ENCODE measurements around the gene TGM3.

The TGM3 gene

GRCh38 chr20:2281563-2281962 is 14.2 kb upstream of the TGM3 start:
- Histone ChIP-seq H3K4me3 (no peak overlapping the region), H3K27ac (peak overlapping the region in 1 of 21 experiments; percentile 76)

GRCh38 chr20:2282181-2282580 is 13.6 kb upstream of the TGM3 start:
- H3K27ac ChIP-seq: peak overlapping the region in 1 of 21 experiments; percentile 76
- no peak overlapping the region for H3K4me3 ChIP-seq

DNA sequence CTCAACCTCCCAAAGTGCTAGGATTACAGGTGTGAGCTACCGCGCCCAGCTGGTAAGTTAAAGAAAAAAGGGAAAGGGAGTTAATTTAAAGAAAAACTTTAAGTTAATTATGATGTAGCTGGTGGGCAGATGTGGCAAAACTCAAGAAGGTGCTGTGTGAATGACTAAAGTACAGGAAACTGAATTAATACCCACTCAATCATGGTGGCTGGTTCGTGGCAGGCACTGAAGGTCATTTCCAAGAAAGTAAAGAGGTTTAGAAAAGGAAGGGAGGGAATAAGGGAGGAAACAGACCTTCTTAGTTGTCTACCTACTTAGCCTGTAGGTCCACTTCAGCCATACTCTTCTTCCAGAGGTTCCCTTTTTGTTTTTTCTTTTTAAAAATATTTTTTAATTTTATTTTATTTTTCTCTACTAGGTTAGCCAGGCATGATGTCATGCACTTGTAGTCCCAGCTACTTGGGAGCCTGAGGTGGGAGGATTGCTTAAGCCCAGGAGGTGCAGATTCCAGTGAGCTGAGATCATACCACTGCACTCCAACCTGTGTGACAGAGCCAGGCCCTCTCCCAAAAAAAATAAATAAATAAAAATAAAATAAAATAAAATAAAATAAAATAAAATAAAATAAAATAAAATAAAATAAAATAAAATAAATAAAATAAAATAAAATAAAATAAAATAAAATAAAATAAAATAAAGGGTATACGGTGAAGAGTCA is 11.9 kb upstream of the TGM3 start:
- Histone ChIP-seq H3K4me3 (no peak overlapping the region), H3K27ac (peak overlapping the region in 1 of 21 experiments; percentile 76)

GRCh38 chr20:2285193-2285592 is 10.6 kb upstream of the TGM3 start:
- H3K27ac ChIP-seq: peak overlapping the region in 1 of 21 experiments; percentile 8
- no peak overlapping the region for H3K4me3 ChIP-seq

DNA sequence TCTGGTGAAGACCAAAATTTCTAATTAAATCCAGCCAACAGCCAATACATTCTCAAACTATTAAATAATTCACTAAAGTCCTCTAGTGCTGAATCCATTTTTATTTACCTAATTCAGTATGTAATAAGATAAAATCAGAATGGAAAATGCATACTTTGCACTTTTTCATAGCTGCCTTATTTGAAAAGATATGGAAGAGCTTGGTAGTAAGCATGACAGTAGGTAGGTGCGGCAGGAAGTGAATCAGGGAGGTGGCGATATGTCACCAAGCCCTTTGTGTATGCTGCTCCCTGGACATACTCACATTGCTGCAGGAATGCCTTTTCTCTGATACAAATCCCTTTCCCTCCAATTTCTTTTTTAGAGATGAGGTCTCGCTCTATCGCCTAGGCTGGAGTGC is 10.2 kb upstream of the TGM3 start:
- H3K27ac ChIP-seq: no peak overlapping the region
- H3K4me3 ChIP-seq: no peak overlapping the region

GRCh38 chr20:2287504-2287903 is 8.3 kb upstream of the TGM3 start:
- Histone ChIP-seq H3K4me3 (no peak overlapping the region), H3K27ac (no peak overlapping the region)

DNA sequence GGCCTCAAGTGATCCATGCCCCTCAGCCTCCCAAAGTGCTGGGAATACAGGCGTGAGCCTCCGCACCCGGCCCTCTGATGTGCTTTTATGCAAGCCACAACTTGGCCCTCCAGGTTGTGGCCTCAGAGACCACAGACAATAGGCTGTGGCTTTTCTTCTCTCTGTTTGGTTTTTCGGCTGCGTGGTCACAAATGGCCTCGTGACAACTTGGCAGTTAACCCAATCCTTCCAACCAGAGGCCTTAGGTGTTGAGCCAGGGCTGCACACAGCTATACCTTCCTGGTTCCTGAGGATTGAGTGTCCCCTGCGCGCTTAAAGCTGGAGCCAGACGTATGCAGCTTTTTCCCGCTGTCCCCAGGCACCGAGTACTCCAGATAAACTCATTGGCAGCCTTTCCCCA is 6.3 kb upstream of the TGM3 start:
- H3K4me3 ChIP-seq: no peak overlapping the region
- peak overlapping the region in 6 of 21 experiments; percentile 5 to 57 (median 40) for H3K27ac ChIP-seq

- H3K4me3 ChIP-seq: no peak overlapping the region
- H3K27ac ChIP-seq: no peak overlapping the region
Measured at GRCh38 chr20:2290486-2290885, 5.3 kb upstream of the TGM3 start.

DNA sequence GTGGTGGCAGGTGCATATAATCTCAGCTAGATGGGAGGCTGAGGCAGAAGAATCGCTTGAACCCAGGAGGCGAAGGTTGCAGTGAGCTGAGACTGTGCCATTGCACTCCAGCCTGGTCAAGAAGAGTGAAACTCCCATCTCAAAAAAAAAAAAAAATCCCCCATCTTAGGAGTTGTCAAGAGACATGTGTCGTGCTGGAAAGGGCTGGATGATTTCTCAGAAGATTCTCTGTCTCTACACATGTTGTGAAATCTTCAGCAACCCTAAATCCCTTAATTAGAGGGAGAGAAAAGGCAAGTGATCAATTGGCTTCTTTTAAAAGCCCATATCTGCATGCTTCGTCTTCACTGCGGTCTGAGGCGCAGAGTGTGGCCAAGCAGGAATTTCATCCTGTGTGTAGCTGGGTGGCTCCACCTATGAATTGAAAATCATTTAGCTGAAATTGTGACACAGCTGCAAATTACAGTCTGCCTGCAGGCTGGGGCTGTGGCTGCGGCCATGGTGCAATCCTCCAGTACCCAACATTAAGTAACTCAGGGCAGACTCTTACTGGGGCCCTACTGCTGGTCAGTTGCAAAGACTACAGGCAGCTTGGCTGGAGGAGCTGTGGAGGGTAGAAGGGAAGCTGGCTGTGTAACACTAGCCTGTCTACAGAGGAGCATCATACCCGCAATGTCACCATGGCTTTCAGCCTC is 3.2 kb upstream of the TGM3 start:
- H3K27ac ChIP-seq: peak overlapping the region in 4 of 21 experiments; percentile 2 to 69 (median 20)

DNA sequence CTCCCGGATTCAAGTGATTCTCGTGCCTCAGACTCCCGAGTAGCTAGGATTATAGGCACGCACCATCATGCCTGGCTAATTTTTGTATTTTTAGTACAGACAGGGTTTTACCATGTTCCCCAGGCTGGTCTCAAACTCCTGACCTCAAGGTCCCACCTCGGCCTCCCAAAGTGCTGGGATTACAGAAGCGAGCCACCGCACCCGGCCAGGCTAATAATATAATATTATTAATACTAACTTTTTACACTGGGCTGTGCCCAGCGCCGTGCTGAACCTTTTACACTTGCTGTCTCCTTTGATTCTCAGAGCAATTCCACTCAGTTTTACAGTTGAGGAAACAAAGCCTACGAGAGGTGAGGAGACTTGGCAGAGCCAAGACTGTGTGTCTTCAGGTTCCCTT is 2.3 kb upstream of the TGM3 start:
- H3K27ac ChIP-seq: peak overlapping the region in 3 of 21 experiments; percentile 14 to 69 (median 26)

More for the DNA sequence above, 3.2 kb upstream of the TGM3 start:
- no peak overlapping the region for H3K4me3 ChIP-seq

DNA sequence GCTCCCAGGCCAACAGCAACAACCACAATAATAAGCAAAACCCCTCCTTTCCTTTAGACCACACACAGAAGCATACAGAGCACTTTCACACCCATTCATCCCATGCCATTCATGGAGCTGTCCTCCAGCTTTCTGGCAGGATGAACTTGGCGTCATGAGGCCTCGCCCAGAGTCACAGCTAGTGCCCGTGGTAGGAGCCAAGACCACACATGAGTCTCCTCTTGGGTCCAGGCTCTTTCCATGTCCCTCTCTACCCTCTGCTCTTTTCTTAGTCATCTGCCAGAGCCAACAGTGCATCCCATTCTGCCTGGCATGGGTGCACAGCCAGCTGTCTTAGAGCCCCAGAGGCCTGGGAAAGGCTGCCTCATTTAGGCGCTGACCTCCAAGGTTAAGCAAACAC is 1.8 kb upstream of the TGM3 start:
- Histone ChIP-seq H3K27ac (peak overlapping the region in 2 of 21 experiments; percentile 14 to 69), H3K4me3 (no peak overlapping the region)

More for the DNA sequence above, 2.3 kb upstream of the TGM3 start:
- H3K4me3 ChIP-seq: no peak overlapping the region

- H3K4me3 ChIP-seq: peak overlapping the region in 1 of 7 experiments; percentile 30
- H3K27ac ChIP-seq: peak overlapping the region in 3 of 21 experiments; percentile 63 to 74 (median 74)
Measured at GRCh38 chr20:2295286-2295685, 515 bp upstream of the TGM3 start.

GRCh38 chr20:2296524-2297356 is 939 bp downstream of the TGM3 start:
- H3K27ac ChIP-seq: peak overlapping the region in 5 of 21 experiments; percentile 55 to 77 (median 74)
- H3K4me3 ChIP-seq: peak overlapping the region in 2 of 7 experiments; percentile 15 to 30

GRCh38 chr20:2297357-2297728 is 1.5 kb downstream of the TGM3 start:
- Histone ChIP-seq H3K27ac (peak overlapping the region in 2 of 21 experiments; percentile 63 to 74), H3K4me3 (peak overlapping the region in 2 of 7 experiments; percentile 15 to 18)

GRCh38 chr20:2298116-2298515 is 2.3 kb downstream of the TGM3 start:
- H3K27ac ChIP-seq: peak overlapping the region in 2 of 21 experiments; percentile 44 to 74
- H3K4me3 ChIP-seq: no peak overlapping the region

DNA sequence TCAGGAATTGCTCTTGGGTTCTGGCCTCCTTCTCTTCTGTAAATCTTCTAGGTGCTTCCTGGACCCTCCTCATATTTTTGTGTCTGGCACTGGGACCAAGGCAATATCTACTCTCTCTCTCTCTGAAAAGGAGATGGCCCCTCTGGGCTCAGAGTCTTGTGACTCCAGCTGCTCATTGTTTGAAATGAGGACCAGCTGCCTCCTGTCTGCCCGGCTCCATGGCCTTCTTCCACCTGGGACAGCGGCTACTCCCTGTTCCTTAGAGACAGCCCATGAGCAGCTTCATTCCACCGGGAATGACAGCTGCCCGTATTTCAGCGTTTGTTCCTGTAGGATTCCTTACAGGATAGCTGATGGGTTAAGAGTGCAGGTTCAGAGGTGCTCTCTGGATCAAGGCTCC is 2.9 kb downstream of the TGM3 start:
- Histone ChIP-seq H3K4me3 (no peak overlapping the region), H3K27ac (peak overlapping the region in 2 of 21 experiments; percentile 44 to 74)

DNA sequence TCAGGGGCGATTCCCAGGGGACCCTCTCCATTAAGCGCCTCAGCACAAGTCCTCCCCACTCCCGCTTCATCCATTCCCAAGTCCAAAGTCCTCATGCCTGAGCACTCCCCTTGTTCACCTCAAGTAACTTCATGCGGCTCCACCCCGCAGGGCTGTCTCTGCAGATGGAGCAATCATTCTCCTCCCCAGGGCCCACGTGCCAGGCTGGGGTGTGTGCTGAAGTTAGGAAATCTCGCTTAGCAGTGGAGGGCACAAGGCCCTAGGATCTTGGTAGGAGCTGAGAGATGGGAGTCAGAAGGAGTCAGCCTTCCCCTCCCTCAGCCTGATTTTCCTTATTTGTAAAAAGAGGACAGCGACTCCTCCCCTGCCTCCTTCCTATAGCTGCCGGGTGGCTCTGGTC is 3.5 kb downstream of the TGM3 start:
- peak overlapping the region in 2 of 21 experiments; percentile 58 to 74 for H3K27ac ChIP-seq
- no peak overlapping the region for H3K4me3 ChIP-seq

- Histone ChIP-seq H3K27ac (peak overlapping the region in 3 of 21 experiments; percentile 8 to 74 (median 58)), H3K4me3 (no peak overlapping the region)
Measured at GRCh38 chr20:2300002-2300401, 4.2 kb downstream of the TGM3 start.

- peak overlapping the region in 4 of 21 experiments; percentile 8 to 74 (median 33) for H3K27ac ChIP-seq
- no peak overlapping the region for H3K4me3 ChIP-seq
Measured at GRCh38 chr20:2300420-2300819, 4.6 kb downstream of the TGM3 start.

GRCh38 chr20:2301164-2301622 is 5.4 kb downstream of the TGM3 start:
- H3K4me3 ChIP-seq: no peak overlapping the region
- peak overlapping the region in 3 of 21 experiments; percentile 8 to 74 (median 58) for H3K27ac ChIP-seq

Data from skin epidermis (tissue), 12 donors.